ENCODE data around the gene HMMR. TPM values are rescaled to one million over a fixed set of nuclear protein-coding genes. Genes with fewer than 3 reads are reported as not detected.
A peak's percentile ranks its signal among the peaks of the same experiment; 100 is the strongest.

The HMMR gene
- total RNA-seq, 1 experiment from 2014 or later, result 54.9 TPM

DNA sequence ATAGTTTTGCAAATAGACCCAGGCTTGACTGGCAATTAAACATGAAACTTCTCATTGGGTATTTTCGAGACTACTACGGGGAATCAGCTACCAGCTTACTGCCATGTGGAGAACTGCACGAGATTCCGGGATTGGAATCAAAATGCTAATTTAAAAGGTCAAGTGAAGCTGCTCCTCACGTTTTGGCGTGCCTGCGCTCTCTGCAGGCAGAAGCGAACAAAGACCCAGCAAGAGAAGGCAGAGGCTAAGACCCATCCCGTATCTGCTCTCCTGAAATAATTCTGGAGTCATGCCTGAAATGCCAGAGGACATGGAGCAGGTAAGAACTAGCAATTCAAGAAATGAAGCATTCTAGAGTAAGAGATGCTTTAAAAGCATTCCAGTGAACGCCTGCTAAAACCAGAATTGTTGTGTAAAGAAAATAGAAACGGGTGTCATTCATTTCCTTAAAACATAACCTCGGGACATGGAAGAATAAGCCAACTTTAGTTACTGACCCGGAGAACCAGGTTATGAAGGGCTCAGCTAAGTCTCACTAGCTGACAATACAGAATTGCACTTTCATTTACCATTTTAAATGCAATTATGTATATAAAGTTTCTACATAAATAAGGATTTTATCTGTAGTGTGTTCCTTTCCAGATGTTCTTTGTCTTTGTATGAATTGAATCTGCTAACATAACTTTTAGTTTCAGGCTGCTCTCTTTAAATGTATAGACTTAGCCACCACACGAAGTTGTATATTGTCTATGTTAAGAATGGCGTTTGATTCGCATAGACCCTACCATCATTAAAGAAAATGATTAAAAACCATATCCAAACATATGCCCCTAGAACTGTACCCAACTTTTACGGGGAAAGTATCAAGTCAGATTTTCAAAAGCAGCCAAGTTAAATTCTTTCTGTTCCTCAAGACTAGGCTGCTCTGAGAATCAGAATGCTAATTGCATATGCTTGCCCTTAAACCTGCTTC, 43.0 kb downstream of the HMMR start (continued):
- TF ChIP-seq CTCF (IDR thresholded peaks at IDR 0.05 in 2 of 3, conservative IDR thresholded peaks at IDR 0.05 in 1 of 3; ENCODE audit: borderline replicate concordance in 1 of 3, insufficient read depth in 1 of 3, low read depth in 2 of 3, low read length in 2 of 3), result peak in 2 of 3 experiments; percentile 26 to 47; a peak in 3 of 6 replicates

DNA sequence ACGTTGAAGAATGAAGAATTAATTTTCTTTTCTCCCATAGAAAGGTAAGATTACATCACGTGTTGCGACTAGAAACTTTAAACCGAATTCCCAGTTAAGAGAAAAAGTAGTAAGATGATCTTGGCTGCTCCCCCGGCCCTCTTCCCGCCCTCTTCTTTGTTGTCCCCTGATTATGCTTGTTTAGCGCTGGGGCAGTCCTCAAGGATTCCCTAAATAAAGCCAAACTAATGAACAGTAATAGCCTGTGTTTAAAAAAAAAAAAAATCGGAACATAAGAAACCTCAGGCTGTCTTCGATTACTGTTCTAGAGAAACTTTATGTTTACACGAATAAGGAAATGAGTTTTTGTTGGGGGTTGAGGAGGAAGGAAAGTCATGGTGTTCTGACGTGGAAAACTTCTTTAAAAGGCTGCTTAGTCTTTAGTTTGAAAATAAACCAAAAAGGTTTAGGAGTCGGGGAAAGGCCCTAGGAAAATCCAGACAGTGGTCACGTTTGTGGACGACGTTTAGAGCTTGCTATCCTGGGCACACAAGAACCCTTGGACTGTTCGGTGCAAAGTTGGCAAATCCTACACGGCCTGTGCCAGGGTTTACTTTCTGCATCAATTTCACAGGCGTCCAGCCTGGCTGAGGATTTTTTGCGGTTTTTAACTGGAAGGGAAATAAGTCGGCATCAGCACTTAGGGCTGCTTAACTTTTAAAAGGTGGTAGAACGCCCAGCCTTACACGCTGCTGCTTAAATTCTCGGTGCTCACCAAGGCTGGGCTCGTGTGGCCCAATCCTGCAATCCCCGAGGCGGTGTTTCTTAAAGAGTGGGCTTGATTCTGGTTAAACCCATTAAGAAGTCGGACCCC, 43.9 kb downstream of the HMMR start:
- Histone ChIP-seq H3K27ac (ENCODE audit: low read depth, low read length) (peak overlapping the region; percentile 71), H3K4me2 (ENCODE audit: low read length) (peak overlapping the region; percentile 75), H2AFZ (ENCODE audit: low read depth, low read length, poor library complexity, severe bottlenecking) (peak overlapping the region; percentile 87), H3K4me1 (ENCODE audit: control insufficient read depth in 1 of 2, insufficient read depth in 2 of 2, low read length in 2 of 2) (peaks cover 6 to 27% of the 10 kb centered on the region in 2 experiments; a peak in 3 of 4 replicates), H3K9ac (ENCODE audit: low read length) (peak overlapping the region; percentile 65), H3K9me3 (ENCODE audit: control insufficient read depth in 1 of 2, insufficient read depth in 1 of 2, low read depth in 1 of 2, low read length in 2 of 2) (no peaks in the 10 kb centered on the region), H3K79me2 (ENCODE audit: insufficient read depth, low read length) (peaks cover 37% of the 10 kb centered on the region), H3K36me3 (ENCODE audit: control insufficient read depth in 1 of 2, insufficient read depth in 2 of 2, low read length in 2 of 2) (0 out of 4 replicates have a peak, but pooled peaks cover 0 to 1% of the 10 kb centered on the region in 2 experiments), H3K4me3 (replicated peaks in 1 of 2; ENCODE audit: low read depth in 1 of 2, low read length in 2 of 2) (peak overlapping the region; percentile 61 to 76), H4K20me1 (ENCODE audit: insufficient read depth) (no peaks in the 10 kb centered on the region), H3K9me2 (ENCODE audit: insufficient read depth) (no peaks in the 10 kb centered on the region), H3K27me3 (ENCODE audit: insufficient read depth, low read length) (no peaks in the 10 kb centered on the region)
- no TSS peak for BruUV-seq (replicated peaks)
- ChIA-PET POLR2A (interaction anchor here (1.0 kb wide), 1 partner anchor 50 kb away, joined by 4 read pairs; no protein-coding TSS in a partner anchor), CTCF (interaction anchor here (1.2 kb wide), 1 partner anchor 44 kb away, joined by 3 read pairs; the partner anchor contains the start of genes HMMR and NUDCD2), RAD21 (ENCODE audit: low non-redundant PET in 1 of 2, low total read pairs in 2 of 2, uncharacterized antibody in 2 of 2, unreplicated experiment in 2 of 2) (no interaction called here)
- DNase-seq (ENCODE audit: low read depth, low spot score) (no peak), ATAC-seq (no peak)
- intact Hi-C loops (cut with micrococcal nuclease), result loop anchor here (2.0 kb wide), 1 partner anchor 44 kb away; the partner anchor contains the start of genes HMMR and NUDCD2
- TF ChIP-seq, protein P1, sequence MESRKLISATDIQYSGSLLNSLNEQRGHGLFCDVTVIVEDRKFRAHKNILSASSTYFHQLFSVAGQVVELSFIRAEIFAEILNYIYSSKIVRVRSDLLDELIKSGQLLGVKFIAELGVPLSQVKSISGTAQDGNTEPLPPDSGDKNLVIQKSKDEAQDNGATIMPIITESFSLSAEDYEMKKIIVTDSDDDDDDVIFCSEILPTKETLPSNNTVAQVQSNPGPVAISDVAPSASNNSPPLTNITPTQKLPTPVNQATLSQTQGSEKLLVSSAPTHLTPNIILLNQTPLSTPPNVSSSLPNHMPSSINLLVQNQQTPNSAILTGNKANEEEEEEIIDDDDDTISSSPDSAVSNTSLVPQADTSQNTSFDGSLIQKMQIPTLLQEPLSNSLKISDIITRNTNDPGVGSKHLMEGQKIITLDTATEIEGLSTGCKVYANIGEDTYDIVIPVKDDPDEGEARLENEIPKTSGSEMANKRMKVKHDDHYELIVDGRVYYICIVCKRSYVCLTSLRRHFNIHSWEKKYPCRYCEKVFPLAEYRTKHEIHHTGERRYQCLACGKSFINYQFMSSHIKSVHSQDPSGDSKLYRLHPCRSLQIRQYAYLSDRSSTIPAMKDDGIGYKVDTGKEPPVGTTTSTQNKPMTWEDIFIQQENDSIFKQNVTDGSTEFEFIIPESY (IDR thresholded peaks at IDR 0.05; ENCODE audit: extremely low read depth, insufficient replicate concordance, low read length), result no peak
- TF ChIP-seq EZH2 (IDR thresholded peaks at IDR 0.05) (no peak), EZH2phosphoT487 (IDR thresholded peaks at IDR 0.05; ENCODE audit: borderline replicate concordance) (no peak), POLR2A (IDR thresholded peaks at IDR 0.05; ENCODE audit: borderline replicate concordance, extremely low read depth, insufficient read depth, insufficient read length) (peak; percentile 38), FOSL1 (IDR thresholded peaks at IDR 0.05; ENCODE audit: low read depth) (no peak), SP1 (IDR thresholded peaks at IDR 0.05; ENCODE audit: low read depth) (no peak)
